ENCODE results near the gene KRT38.

GRCh38 chr17:41483991-41484826 lies 43.4 kb upstream of the KRT38 start:
- TF ChIP-seq CTCF (IDR thresholded peaks at IDR 0.05) (no peak), POLR2A (IDR thresholded peaks at IDR 0.05) (no peak)
